PC-9 (cell line): Measurements from ENCODE around the gene LRRC28.

ENCODE experiments used
- EZH2 ChIP-seq: fragments of 200-600 bp; sonication (generic); IDR thresholded peaks from 2 replicates; pipeline ENCODE4 v1.8.0; 2017; ENCODE audit warnings: antibody characterized with exemption, low read depth
- TF ChIP-seq, protein P1 (sequence below): fragments of 200-600 bp; sonication (generic); conservative IDR thresholded peaks from 2 replicates; pipeline ENCODE4 v1.6.1; 2017; ENCODE audit warnings: mixed run types, antibody characterized with exemption, mild to moderate bottlenecking, moderate library complexity

GRCh38 chr15:99232740-99233139 is 18.5 kb upstream of the LRRC28 start:
- TF ChIP-seq, protein P1, sequence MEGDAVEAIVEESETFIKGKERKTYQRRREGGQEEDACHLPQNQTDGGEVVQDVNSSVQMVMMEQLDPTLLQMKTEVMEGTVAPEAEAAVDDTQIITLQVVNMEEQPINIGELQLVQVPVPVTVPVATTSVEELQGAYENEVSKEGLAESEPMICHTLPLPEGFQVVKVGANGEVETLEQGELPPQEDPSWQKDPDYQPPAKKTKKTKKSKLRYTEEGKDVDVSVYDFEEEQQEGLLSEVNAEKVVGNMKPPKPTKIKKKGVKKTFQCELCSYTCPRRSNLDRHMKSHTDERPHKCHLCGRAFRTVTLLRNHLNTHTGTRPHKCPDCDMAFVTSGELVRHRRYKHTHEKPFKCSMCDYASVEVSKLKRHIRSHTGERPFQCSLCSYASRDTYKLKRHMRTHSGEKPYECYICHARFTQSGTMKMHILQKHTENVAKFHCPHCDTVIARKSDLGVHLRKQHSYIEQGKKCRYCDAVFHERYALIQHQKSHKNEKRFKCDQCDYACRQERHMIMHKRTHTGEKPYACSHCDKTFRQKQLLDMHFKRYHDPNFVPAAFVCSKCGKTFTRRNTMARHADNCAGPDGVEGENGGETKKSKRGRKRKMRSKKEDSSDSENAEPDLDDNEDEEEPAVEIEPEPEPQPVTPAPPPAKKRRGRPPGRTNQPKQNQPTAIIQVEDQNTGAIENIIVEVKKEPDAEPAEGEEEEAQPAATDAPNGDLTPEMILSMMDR: no peak
- TF ChIP-seq EZH2: no peak
